ENCODE results near the gene CXCL1. TPM values are rescaled to one million over a fixed set of nuclear protein-coding genes. Genes with fewer than 3 reads are reported as not detected.

The CXCL1 gene
- total RNA-seq, 1 experiment from 2014 or later, result 267 TPM

GRCh38 chr4:73891739-73892405 is 22.7 kb downstream of the CXCL1 start:
- Histone ChIP-seq H2AFZ (ENCODE audit: low read length) (no peak overlapping the region), H3K9me2 (replicated peaks; ENCODE audit: low read length) (0 out of 2 replicates have a peak, but pooled peaks cover 4% of the 10 kb centered on the region), H3F3A (ENCODE audit: low read length, unreplicated experiment) (no peaks in the 10 kb centered on the region), H3K4me3 (ENCODE audit: low read length) (no peak overlapping the region), H3K36me3 (ENCODE audit: low read depth, low read length) (no peaks in the 10 kb centered on the region), H3K79me2 (ENCODE audit: low read length) (no peaks in the 10 kb centered on the region), H3K9ac (ENCODE audit: low read length) (no peak overlapping the region), H3K4me2 (ENCODE audit: low read length) (no peak overlapping the region), H3K27ac (ENCODE audit: low read length) (no peak overlapping the region), H4K20me1 (ENCODE audit: low read length) (no peaks in the 10 kb centered on the region), H3K27me3 (ENCODE audit: low read length) (no peaks in the 10 kb centered on the region), H3K9me3 (ENCODE audit: low read length) (no peaks in the 10 kb centered on the region), H3K4me1 (ENCODE audit: insufficient read depth, low read length) (peaks cover 28% of the 10 kb centered on the region)
- TF ChIP-seq, protein P1, sequence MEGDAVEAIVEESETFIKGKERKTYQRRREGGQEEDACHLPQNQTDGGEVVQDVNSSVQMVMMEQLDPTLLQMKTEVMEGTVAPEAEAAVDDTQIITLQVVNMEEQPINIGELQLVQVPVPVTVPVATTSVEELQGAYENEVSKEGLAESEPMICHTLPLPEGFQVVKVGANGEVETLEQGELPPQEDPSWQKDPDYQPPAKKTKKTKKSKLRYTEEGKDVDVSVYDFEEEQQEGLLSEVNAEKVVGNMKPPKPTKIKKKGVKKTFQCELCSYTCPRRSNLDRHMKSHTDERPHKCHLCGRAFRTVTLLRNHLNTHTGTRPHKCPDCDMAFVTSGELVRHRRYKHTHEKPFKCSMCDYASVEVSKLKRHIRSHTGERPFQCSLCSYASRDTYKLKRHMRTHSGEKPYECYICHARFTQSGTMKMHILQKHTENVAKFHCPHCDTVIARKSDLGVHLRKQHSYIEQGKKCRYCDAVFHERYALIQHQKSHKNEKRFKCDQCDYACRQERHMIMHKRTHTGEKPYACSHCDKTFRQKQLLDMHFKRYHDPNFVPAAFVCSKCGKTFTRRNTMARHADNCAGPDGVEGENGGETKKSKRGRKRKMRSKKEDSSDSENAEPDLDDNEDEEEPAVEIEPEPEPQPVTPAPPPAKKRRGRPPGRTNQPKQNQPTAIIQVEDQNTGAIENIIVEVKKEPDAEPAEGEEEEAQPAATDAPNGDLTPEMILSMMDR (conservative IDR thresholded peaks at IDR 0.05; ENCODE audit: low read depth, low read length), result no peak
- TF ChIP-seq EZH2phosphoT487 (IDR thresholded peaks at IDR 0.05; ENCODE audit: borderline replicate concordance, low read length), result no peak
- no peak for TF ChIP-seq EZH2 (IDR thresholded peaks at IDR 0.05; ENCODE audit: low read length, unreplicated experiment)
- intact Hi-C loops (cut with micrococcal nuclease), result loop anchor here (2.0 kb wide), 1 partner anchor 25 kb away; no protein-coding TSS in a partner anchor
- BruUV-seq (replicated peaks), result no TSS peak
- no peak for DNase-seq
- CTCF ChIA-PET, result no interaction called here
- no peak for ATAC-seq
- POLR2A ChIA-PET (ENCODE audit: unreplicated experiment), result no interaction called here

DNA sequence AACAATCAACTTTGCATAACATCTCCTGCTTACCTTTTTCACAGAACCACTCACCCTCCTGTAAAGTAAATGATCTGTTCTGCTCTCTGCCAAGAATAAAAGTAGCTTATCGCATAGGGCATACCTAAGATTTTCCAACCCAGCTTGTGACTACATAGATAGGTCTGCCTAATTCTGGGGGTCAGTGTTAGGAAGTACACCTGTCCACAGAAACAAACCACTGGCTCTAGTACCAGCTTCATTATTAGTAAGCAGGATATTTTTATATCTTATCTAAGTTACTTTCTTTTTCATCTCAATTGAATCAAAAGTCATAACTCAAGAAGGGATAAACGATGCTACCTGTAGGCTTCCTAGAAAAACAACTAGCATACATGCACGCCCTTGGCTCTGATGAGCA is 23.8 kb downstream of the CXCL1 start:
- BruUV-seq (replicated peaks), result no TSS peak
- Histone ChIP-seq H3K4me2 (ENCODE audit: low read length) (no peak overlapping the region), H3K27me3 (ENCODE audit: low read length) (no peaks in the 10 kb centered on the region), H4K20me1 (ENCODE audit: low read length) (no peaks in the 10 kb centered on the region), H2AFZ (ENCODE audit: low read length) (no peak overlapping the region), H3K9me3 (ENCODE audit: low read length) (no peaks in the 10 kb centered on the region), H3K36me3 (ENCODE audit: low read depth, low read length) (no peaks in the 10 kb centered on the region), H3K4me3 (ENCODE audit: low read length) (no peak overlapping the region), H3K9ac (ENCODE audit: low read length) (no peak overlapping the region), H3K4me1 (ENCODE audit: insufficient read depth, low read length) (peaks cover 25% of the 10 kb centered on the region), H3K79me2 (ENCODE audit: low read length) (no peaks in the 10 kb centered on the region), H3K9me2 (replicated peaks; ENCODE audit: low read length) (0 out of 2 replicates have a peak, but pooled peaks cover 4% of the 10 kb centered on the region), H3F3A (ENCODE audit: low read length, unreplicated experiment) (no peaks in the 10 kb centered on the region), H3K27ac (ENCODE audit: low read length) (no peak overlapping the region)
- DNase-seq, result no peak
- POLR2A ChIA-PET (ENCODE audit: unreplicated experiment), result no interaction called here
- ATAC-seq, result no peak
- TF ChIP-seq EZH2 (IDR thresholded peaks at IDR 0.05; ENCODE audit: low read length, unreplicated experiment) (no peak), EZH2phosphoT487 (IDR thresholded peaks at IDR 0.05; ENCODE audit: borderline replicate concordance, low read length) (no peak)
- TF ChIP-seq, protein P1 (conservative IDR thresholded peaks at IDR 0.05; ENCODE audit: low read depth, low read length), result no peak
- intact Hi-C loops (cut with micrococcal nuclease), result no loop called here
- CTCF ChIA-PET, result no interaction called here

DNA sequence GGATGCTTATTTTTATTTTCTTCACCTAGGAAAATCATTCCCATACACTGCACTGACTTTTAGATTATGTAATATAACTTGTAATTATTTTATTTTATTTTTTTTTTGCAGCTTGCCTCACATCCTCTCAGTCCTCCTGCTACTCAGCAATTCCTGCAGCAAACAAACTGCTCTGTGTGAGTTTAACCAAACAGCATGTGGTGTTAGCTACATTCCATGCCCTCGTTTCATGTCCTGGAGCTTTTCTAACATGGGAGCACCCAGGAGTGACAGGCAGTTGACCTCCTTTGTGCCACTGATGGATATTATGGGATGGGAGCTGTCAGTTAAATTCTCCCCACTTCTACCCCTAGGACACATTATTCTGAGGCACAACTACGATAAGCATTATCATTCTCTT is 24.8 kb downstream of the CXCL1 start:
- H3K36me3 ChIP-seq (ENCODE audit: low read depth, low read length), result no peaks in the 10 kb centered on the region
- TF ChIP-seq EZH2phosphoT487 (IDR thresholded peaks at IDR 0.05; ENCODE audit: borderline replicate concordance, low read length) (no peak), EZH2 (IDR thresholded peaks at IDR 0.05; ENCODE audit: low read length, unreplicated experiment) (no peak)
- TF ChIP-seq, protein P1 (conservative IDR thresholded peaks at IDR 0.05; ENCODE audit: low read depth, low read length), result no peak
- H3F3A ChIP-seq (ENCODE audit: low read length, unreplicated experiment), result no peaks in the 10 kb centered on the region
- no peak overlapping the region for H3K4me3 ChIP-seq (ENCODE audit: low read length)
- H3K79me2 ChIP-seq (ENCODE audit: low read length), result no peaks in the 10 kb centered on the region
- ChIA-PET CTCF (no interaction called here), POLR2A (ENCODE audit: unreplicated experiment) (interaction anchor here (0.7 kb wide), 1 partner anchor 263 kb away, joined by 6 read pairs; no protein-coding TSS in a partner anchor)
- H3K27ac ChIP-seq (ENCODE audit: low read length), result no peak overlapping the region
- ATAC-seq, result no peak
- no peak overlapping the region for H2AFZ ChIP-seq (ENCODE audit: low read length)
- DNase-seq, result no peak
- no peaks in the 10 kb centered on the region for H3K9me3 ChIP-seq (ENCODE audit: low read length)
- no peaks in the 10 kb centered on the region for H4K20me1 ChIP-seq (ENCODE audit: low read length)
- 0 out of 2 replicates have a peak, but pooled peaks cover 4% of the 10 kb centered on the region for H3K9me2 ChIP-seq (replicated peaks; ENCODE audit: low read length)
- intact Hi-C loops (cut with micrococcal nuclease), result no loop called here
- H3K4me1 ChIP-seq (ENCODE audit: insufficient read depth, low read length), result peaks cover 25% of the 10 kb centered on the region
- BruUV-seq (replicated peaks), result no TSS peak
- H3K4me2 ChIP-seq (ENCODE audit: low read length), result no peak overlapping the region
- no peaks in the 10 kb centered on the region for H3K27me3 ChIP-seq (ENCODE audit: low read length)
- no peak overlapping the region for H3K9ac ChIP-seq (ENCODE audit: low read length)
